Keratinocyte (primary cell): ENCODE data around the gene UBL7. TPM values are rescaled to one million over a fixed set of nuclear protein-coding genes. Genes with fewer than 3 reads are reported as not detected.

Experiments used
- DNase-seq: peaks from one replicate; pipeline ENCODE4 v3.0.0-alpha.2; 2011; ENCODE audit warnings: low read depth, missing footprints, low spot score
- FAIRE-seq: peaks from 2 replicates; lab custom pipeline; 2011; peaks lifted over from hg19 to GRCh38; lab: Jason Lieb, UNC
- H2AFZ ChIP-seq: 2 replicates; pipeline ENCODE4 v1.6.0; 2012; ENCODE audit warnings: low read length, control low read depth, inconsistent platforms; ENCODE audit not compliant: control insufficient read depth
- H3K27ac ChIP-seq: 2 replicates; pipeline ENCODE4 v1.5.1; 2011; ENCODE audit warnings: low read length; ENCODE audit not compliant: control insufficient read depth, insufficient read depth
- H3K27me3 ChIP-seq: 3 replicates; pipeline ENCODE4 v1.6.0; 2011; ENCODE audit warnings: low read length; ENCODE audit not compliant: control insufficient read depth, insufficient read depth; ENCODE audit errors: extremely low read depth
- H3K36me3 ChIP-seq, 2 experiments: 2 replicates in 1 of 2; 3 replicates in 1 of 2; pipeline ENCODE4 v1.5.1; 2011; ENCODE audit warnings: low read length in 2 of 2, mild to moderate bottlenecking in 1 of 2; ENCODE audit not compliant: control insufficient read depth in 2 of 2, insufficient read depth in 2 of 2; ENCODE audit errors: extremely low read depth in 1 of 2
- H3K4me1 ChIP-seq: 3 replicates; pipeline ENCODE4 v1.5.1; 2011; ENCODE audit warnings: low read length; ENCODE audit not compliant: control insufficient read depth, insufficient read depth; ENCODE audit errors: extremely low read depth
- H3K4me2 ChIP-seq: 3 replicates; pipeline ENCODE4 v1.6.0; 2011; ENCODE audit warnings: low read depth, low read length; ENCODE audit not compliant: control insufficient read depth, insufficient read depth; ENCODE audit errors: extremely low read depth
- H3K4me3 ChIP-seq, 3 experiments: fragments of 200-600 bp in 1 of 3; sonication (generic) in 1 of 3; 2 replicates in 2 of 3; 3 replicates in 1 of 3; pipeline ENCODE4 v1.5.1; 2011 to 2016; ENCODE audit warnings: low read length in 3 of 3, mild to moderate bottlenecking in 3 of 3, control low read depth in 2 of 3, inconsistent platforms in 1 of 3, low read depth in 1 of 3, mixed read lengths in 1 of 3, mixed run types in 1 of 3, moderate library complexity in 1 of 3; ENCODE audit not compliant: control insufficient read depth in 2 of 3, insufficient read depth in 2 of 3; ENCODE audit errors: extremely low read depth in 1 of 3
- H3K79me2 ChIP-seq: 2 replicates; pipeline ENCODE4 v1.6.0; 2012; ENCODE audit warnings: low read length; ENCODE audit not compliant: control insufficient read depth, insufficient read depth
- H3K9ac ChIP-seq: 3 replicates; pipeline ENCODE4 v1.6.0; 2011; ENCODE audit warnings: low read length; ENCODE audit not compliant: control insufficient read depth, insufficient read depth; ENCODE audit errors: extremely low read depth
- H3K9me1 ChIP-seq: 3 replicates; pipeline ENCODE4 v1.6.0; 2011; ENCODE audit warnings: low read length; ENCODE audit not compliant: control insufficient read depth, insufficient read depth; ENCODE audit errors: extremely low read depth
- H3K9me3 ChIP-seq: 2 replicates; pipeline ENCODE4 v1.5.1; 2012; ENCODE audit warnings: low read depth, low read length; ENCODE audit not compliant: control insufficient read depth
- H4K20me1 ChIP-seq: 3 replicates; pipeline ENCODE4 v1.6.0; 2011; ENCODE audit warnings: low read length; ENCODE audit not compliant: control insufficient read depth, insufficient read depth; ENCODE audit errors: extremely low read depth
- EZH2 ChIP-seq: IDR thresholded peaks from one replicate; pipeline ENCODE4 v1.6.1; 2012; ENCODE audit warnings: inconsistent platforms, mild to moderate bottlenecking, low read length, moderate library complexity
- dilution Hi-C: fragments of 300-500 bp; cut with MboI; formaldehyde crosslinking; loops from one replicate; pipeline ENCODE4 v1.7.0; 2020; ENCODE audit warnings: low sequenced_read_pairs; ENCODE audit not compliant: extremely low pct_ligation_motif_present
- polyA plus RNA-seq, 5 experiments: library from polyadenylated mRNA; depleted of rRNA in 3 of 5; stranded (reverse) in 3 of 5; stranded (forward) in 1 of 5; unstranded in 1 of 5; fragments of >200 nt; gene quantifications; 1 replicate in 1 of 5; 2 replicates in 3 of 5; 3 replicates in 1 of 5; pipeline versions ENCODE4 v1.2.1 to v1.2.3, GENCODE V29; 2011 to 2012; ENCODE audit warnings: missing spikeins in 2 of 5, low read depth in 1 of 5, low replicate concordance in 1 of 5
- TF ChIP-seq, protein P1 (sequence below), 3 experiments: IDR thresholded peaks in 1 of 3; conservative IDR thresholded peaks in 1 of 3; optimal IDR thresholded peaks in 1 of 3; 2 replicates in 2 of 3; 3 replicates in 1 of 3; pipeline versions ENCODE3 to v1.5.1; 2011; ENCODE audit warnings: low read length in 3 of 3, mild to moderate bottlenecking in 3 of 3, moderate library complexity in 2 of 3, control low read depth in 1 of 3, inconsistent platforms in 1 of 3; ENCODE audit not compliant: insufficient read depth in 2 of 3; ENCODE audit errors: extremely low read depth in 1 of 3

Gene UBL7
- polyA plus RNA-seq, 1 donor (not counting 4 experiments of a cell fraction or from before 2014, with no cell fraction given) = 45.8 TPM

DNA sequence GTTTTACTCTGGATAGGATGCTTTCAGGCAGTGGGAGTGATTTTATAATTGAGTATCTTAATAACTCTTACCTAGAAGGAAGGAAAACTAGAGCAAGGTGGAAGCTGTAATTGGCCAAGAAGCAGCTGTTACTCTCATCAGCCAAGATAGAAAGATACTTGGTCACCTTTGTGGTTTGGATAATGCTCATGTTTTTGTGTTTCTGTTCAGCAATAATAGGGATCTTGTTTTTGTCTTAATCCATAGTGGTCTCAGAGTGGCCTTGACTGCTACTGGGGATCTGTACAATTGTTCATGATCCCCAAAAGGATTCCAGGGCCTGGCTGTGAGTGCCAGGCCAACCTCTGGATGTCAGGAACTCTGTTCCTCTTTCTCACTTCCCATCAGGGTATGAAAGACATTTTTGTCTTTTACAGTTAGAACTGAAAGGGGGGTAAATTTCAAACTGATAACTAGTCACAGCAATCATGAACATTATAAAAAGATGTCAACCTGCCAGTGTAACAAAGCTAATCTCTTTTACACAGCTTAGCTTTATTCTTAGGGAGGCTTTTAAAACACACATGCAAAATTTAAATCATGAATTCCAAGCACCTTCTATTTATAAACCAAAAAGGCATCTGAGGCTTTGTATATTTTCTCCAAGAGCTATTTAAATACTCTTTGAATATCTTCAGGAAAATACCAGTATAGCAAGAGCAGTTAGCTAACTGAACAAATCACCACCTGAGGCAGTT lies 6.0 kb downstream of the UBL7 start:
- dilution Hi-C loops = no loop called here
- FAIRE-seq = no peak
- no peak overlapping the region for H2AFZ ChIP-seq
- no peaks in the 10 kb centered on the region for H3K9me3 ChIP-seq
- H4K20me1 ChIP-seq = no peaks in the 10 kb centered on the region
- no peaks in the 10 kb centered on the region for H3K4me1 ChIP-seq
- H3K9ac ChIP-seq = no peak overlapping the region
- H3K36me3 ChIP-seq = peaks cover 11 to 21% of the 10 kb centered on the region in 2 experiments
- DNase-seq = no peak
- H3K27ac ChIP-seq = no peak overlapping the region
- H3K4me2 ChIP-seq = no peak overlapping the region
- H3K4me3 ChIP-seq = no peak overlapping the region
- TF ChIP-seq, protein P1, sequence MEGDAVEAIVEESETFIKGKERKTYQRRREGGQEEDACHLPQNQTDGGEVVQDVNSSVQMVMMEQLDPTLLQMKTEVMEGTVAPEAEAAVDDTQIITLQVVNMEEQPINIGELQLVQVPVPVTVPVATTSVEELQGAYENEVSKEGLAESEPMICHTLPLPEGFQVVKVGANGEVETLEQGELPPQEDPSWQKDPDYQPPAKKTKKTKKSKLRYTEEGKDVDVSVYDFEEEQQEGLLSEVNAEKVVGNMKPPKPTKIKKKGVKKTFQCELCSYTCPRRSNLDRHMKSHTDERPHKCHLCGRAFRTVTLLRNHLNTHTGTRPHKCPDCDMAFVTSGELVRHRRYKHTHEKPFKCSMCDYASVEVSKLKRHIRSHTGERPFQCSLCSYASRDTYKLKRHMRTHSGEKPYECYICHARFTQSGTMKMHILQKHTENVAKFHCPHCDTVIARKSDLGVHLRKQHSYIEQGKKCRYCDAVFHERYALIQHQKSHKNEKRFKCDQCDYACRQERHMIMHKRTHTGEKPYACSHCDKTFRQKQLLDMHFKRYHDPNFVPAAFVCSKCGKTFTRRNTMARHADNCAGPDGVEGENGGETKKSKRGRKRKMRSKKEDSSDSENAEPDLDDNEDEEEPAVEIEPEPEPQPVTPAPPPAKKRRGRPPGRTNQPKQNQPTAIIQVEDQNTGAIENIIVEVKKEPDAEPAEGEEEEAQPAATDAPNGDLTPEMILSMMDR (optimal IDR thresholded peaks at IDR 0.05 in 1 of 3, IDR thresholded peaks at IDR 0.05 in 1 of 3, conservative IDR thresholded peaks at IDR 0.05 in 1 of 3; ENCODE audit: extremely low read depth in 1 of 3, insufficient read depth in 2 of 3, low read length in 3 of 3) = no peak
- no peak for TF ChIP-seq EZH2
- no peaks in the 10 kb centered on the region for H3K27me3 ChIP-seq
- H3K79me2 ChIP-seq = no peaks in the 10 kb centered on the region
- H3K9me1 ChIP-seq = no peaks in the 10 kb centered on the region

DNA sequence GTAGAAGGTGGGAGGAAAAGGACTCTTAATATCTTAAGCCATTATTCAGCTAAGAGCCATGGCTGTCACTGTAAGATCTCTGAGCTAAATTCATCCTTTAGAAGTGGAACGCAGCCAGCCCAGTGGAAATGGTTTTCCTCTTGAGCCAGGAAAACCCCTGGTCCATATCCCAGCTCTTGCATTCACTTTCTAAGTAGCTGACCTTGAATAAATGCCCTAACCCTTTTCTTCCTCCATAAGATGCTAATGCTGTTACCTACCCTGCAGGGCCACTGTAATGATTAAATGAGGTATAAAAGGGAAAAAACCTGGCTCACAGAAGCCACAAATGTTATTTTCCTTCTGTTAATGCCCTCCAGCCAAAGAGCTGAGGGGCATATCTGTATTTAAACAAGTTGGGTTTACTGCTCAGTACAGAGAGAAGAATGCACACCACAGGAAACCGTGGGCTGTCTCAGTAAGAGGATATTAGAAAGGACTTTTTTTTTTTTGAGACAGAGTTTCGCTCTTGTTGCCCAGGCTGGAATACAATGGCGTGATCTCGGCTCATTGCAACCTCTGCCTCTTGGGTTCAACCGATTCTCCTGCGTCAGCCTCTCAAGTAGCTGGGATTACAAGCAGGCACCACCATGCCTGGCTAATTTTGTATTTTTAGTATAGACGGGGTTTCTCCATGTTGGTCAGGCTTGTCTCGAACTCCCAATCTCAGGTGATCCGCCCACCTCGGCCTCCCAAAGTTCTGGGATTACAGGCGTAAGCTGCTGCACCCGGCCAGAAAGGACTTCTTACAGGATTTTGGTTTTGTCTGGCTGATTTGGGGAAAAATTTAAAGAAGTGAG lies 6.8 kb downstream of the UBL7 start:
- no peak overlapping the region for H3K4me2 ChIP-seq
- no peaks in the 10 kb centered on the region for H3K79me2 ChIP-seq
- H4K20me1 ChIP-seq = no peaks in the 10 kb centered on the region
- H3K27me3 ChIP-seq = no peaks in the 10 kb centered on the region
- no peak for FAIRE-seq
- H3K36me3 ChIP-seq = peaks cover 14 to 25% of the 10 kb centered on the region in 2 experiments
- no peak overlapping the region for H3K27ac ChIP-seq
- TF ChIP-seq, protein P1 (optimal IDR thresholded peaks at IDR 0.05 in 1 of 3, IDR thresholded peaks at IDR 0.05 in 1 of 3, conservative IDR thresholded peaks at IDR 0.05 in 1 of 3; ENCODE audit: extremely low read depth in 1 of 3, insufficient read depth in 2 of 3, low read length in 3 of 3) = no peak
- no peak for TF ChIP-seq EZH2
- H3K9me3 ChIP-seq = no peaks in the 10 kb centered on the region
- H3K4me3 ChIP-seq = no peak overlapping the region
- no peak overlapping the region for H3K9ac ChIP-seq
- dilution Hi-C loops = no loop called here
- H3K4me1 ChIP-seq = no peaks in the 10 kb centered on the region
- H3K9me1 ChIP-seq = no peaks in the 10 kb centered on the region
- no peak for DNase-seq
- H2AFZ ChIP-seq = no peak overlapping the region
